Smooth muscle cell (in vitro differentiated cells): ENCODE measurements around the gene IGSF8. TPM values are rescaled to one million over a fixed set of nuclear protein-coding genes. Genes with fewer than 3 reads are reported as not detected.

Source experiments
- DNase-seq: peaks from one replicate; lab custom pipeline; 2025; ENCODE audit not compliant: unreplicated experiment; lab: John Stamatoyannopoulos, UW
- H2AFZ ChIP-seq: fragments of 200-600 bp; sonication (generic); 2 replicates; pipeline ENCODE4 v1.6.0; 2016; ENCODE audit warnings: antibody characterized with exemption, low read depth, mild to moderate bottlenecking
- H3F3A ChIP-seq: fragments of 200-600 bp; sonication (generic); 2 replicates; pipeline ENCODE4 v1.6.0; 2017; ENCODE audit warnings: antibody characterized with exemption, low read depth
- H3K27ac ChIP-seq: fragments of 200-600 bp; sonication (generic); 2 replicates; pipeline ENCODE4 v1.5.1; 2016; ENCODE audit warnings: low read depth, mild to moderate bottlenecking
- H3K27me3 ChIP-seq: fragments of 200-600 bp; sonication (generic); 2 replicates; pipeline ENCODE4 v1.6.1; 2016; ENCODE audit warnings: low read depth, mild to moderate bottlenecking
- H3K36me3 ChIP-seq: fragments of 200-600 bp; sonication (generic); 2 replicates; pipeline ENCODE4 v1.5.1; 2016; ENCODE audit warnings: low read depth
- H3K4me1 ChIP-seq: fragments of 200-600 bp; sonication (generic); 2 replicates; pipeline ENCODE4 v1.5.1; 2016; ENCODE audit warnings: low read depth
- H3K4me2 ChIP-seq: fragments of 200-600 bp; sonication (generic); 2 replicates; pipeline ENCODE4 v1.6.0; 2016; ENCODE audit warnings: mild to moderate bottlenecking
- H3K4me3 ChIP-seq: fragments of 200-600 bp; sonication (generic); 2 replicates; pipeline ENCODE4 v1.5.1; 2016; ENCODE audit warnings: mild to moderate bottlenecking
- H3K79me2 ChIP-seq: fragments of 200-600 bp; sonication (generic); 2 replicates; pipeline ENCODE4 v1.6.0; 2016; ENCODE audit warnings: low read depth, mild to moderate bottlenecking
- H3K9ac ChIP-seq: fragments of 200-600 bp; sonication (generic); 2 replicates; pipeline ENCODE4 v1.6.0; 2016; ENCODE audit warnings: low read depth
- H3K9me3 ChIP-seq: fragments of 200-600 bp; sonication (generic); replicated peaks from 2 replicates; pipeline ENCODE4 v1.5.1; 2016; ENCODE audit warnings: low read depth
- H4K20me1 ChIP-seq: fragments of 200-600 bp; sonication (generic); 2 replicates; pipeline ENCODE4 v1.6.0; 2016; ENCODE audit warnings: low read depth
- CTCF ChIP-seq: fragments of 200-600 bp; sonication (generic); IDR thresholded peaks from 2 replicates; pipeline ENCODE4 v1.5.1; 2017; ENCODE audit warnings: borderline replicate concordance, mild to moderate bottlenecking, antibody characterized with exemption; ENCODE audit not compliant: insufficient read depth, poor library complexity, severe bottlenecking
- WGBS: methylation state at CpG from one replicate; pipeline ENCODE4 v1.1.7; 2016; ENCODE audit warnings: low lambda C conversion rate; 5-methylcytosine and 5-hydroxymethylcytosine counted together
- polyA plus RNA-seq: library from polyadenylated mRNA; unstranded; fragments of >200 nt; fragmentation: Nextera tagmentation; extraction: Ambion mirVana; gene quantifications from 2 replicates; pipeline ENCODE4 v1.2.1, GENCODE V29; 2016
- total RNA-seq: library from RNA; depleted of rRNA; stranded (reverse); fragments of >200 nt; gene quantifications from 2 replicates; pipeline ENCODE4 v1.2.3, GENCODE V29; 2014

The IGSF8 gene
- total and polyA plus RNA-seq, 2 experiments from 2014 or later: 20.8 to 30.2 TPM

- Histone ChIP-seq H3K9ac (no peak overlapping the region), H3K4me3 (no peak overlapping the region), H3K27ac (peak overlapping the region; percentile 54), H3F3A (peaks cover 8% of the 10 kb centered on the region), H3K9me3 (no peaks in the 10 kb centered on the region), H3K36me3 (no peaks in the 10 kb centered on the region), H3K79me2 (no peaks in the 10 kb centered on the region), H3K4me1 (peaks cover 23% of the 10 kb centered on the region), H2AFZ (peak overlapping the region; percentile 27), H3K4me2 (peak overlapping the region; percentile 78), H3K27me3 (no peaks in the 10 kb centered on the region), H4K20me1 (no peaks in the 10 kb centered on the region)
- TF ChIP-seq CTCF: peak; percentile 92
- WGBS: 31% methylated on average over 13 of the region's 13 CpGs
- DNase-seq: peak; percentile 37
These were observed 2.8 kb upstream of the IGSF8 start for GRCh38 chr1:160101037-160101716.

- TF ChIP-seq CTCF: no peak
- Histone ChIP-seq H3K9me3 (no peaks in the 10 kb centered on the region), H3K27ac (no peak overlapping the region), H3K4me3 (no peak overlapping the region), H4K20me1 (no peaks in the 10 kb centered on the region), H3F3A (peaks cover 8% of the 10 kb centered on the region), H2AFZ (peak overlapping the region; percentile 86), H3K9ac (no peak overlapping the region), H3K36me3 (no peaks in the 10 kb centered on the region), H3K79me2 (no peaks in the 10 kb centered on the region), H3K27me3 (no peaks in the 10 kb centered on the region), H3K4me1 (peaks cover 23% of the 10 kb centered on the region), H3K4me2 (peak overlapping the region; percentile 87)
- WGBS: 96% methylated on average over 2 of the region's 2 CpGs
- DNase-seq: no peak
These were observed 1.4 kb upstream of the IGSF8 start for GRCh38 chr1:160099716-160100375.

- peak overlapping the region; percentile 2 for H3K27ac ChIP-seq
These were observed 588 bp upstream of the IGSF8 start for GRCh38 chr1:160098852-160099561.

More at GRCh38 chr1:160098852-160099561, 588 bp upstream of the IGSF8 start:
- peak overlapping the region; percentile 86 for H2AFZ ChIP-seq
- peak; percentile 93 for DNase-seq
- no peaks in the 10 kb centered on the region for H3K9me3 ChIP-seq
- peak overlapping the region; percentile 52 for H3K4me3 ChIP-seq
- peaks cover 8% of the 10 kb centered on the region for H3F3A ChIP-seq
- H3K9ac ChIP-seq: peak overlapping the region; percentile 61
- no peak for TF ChIP-seq CTCF
- 8% methylated on average over 31 of the region's 40 CpGs for WGBS
- H3K4me2 ChIP-seq: peak overlapping the region; percentile 87
- no peaks in the 10 kb centered on the region for H3K79me2 ChIP-seq
- H3K27me3 ChIP-seq: no peaks in the 10 kb centered on the region
- no peaks in the 10 kb centered on the region for H4K20me1 ChIP-seq
- H3K4me1 ChIP-seq: peaks cover 15% of the 10 kb centered on the region
- H3K36me3 ChIP-seq: no peaks in the 10 kb centered on the region
